PC-3 (cell line): ENCODE measurements around the gene ST8SIA2.

Experiments
- EZH2 ChIP-seq: fragments of 300-600 bp; sonication (generic); IDR thresholded peaks from one replicate; pipeline ENCODE4 v1.6.1; 2017; ENCODE audit warnings: antibody characterized with exemption, mild to moderate bottlenecking, low read length; ENCODE audit not compliant: unreplicated experiment
- EZH2phosphoT487 ChIP-seq: fragments of 300-600 bp; sonication (generic); IDR thresholded peaks from 2 replicates; pipeline ENCODE4 v1.6.1; 2018; ENCODE audit warnings: mild to moderate bottlenecking, antibody characterized with exemption, low read length, borderline replicate concordance
- TF ChIP-seq, protein P1 (sequence below): fragments of 300-600 bp; sonication (generic); conservative IDR thresholded peaks from 2 replicates; pipeline ENCODE4 v1.5.1; 2017; ENCODE audit warnings: antibody characterized with exemption, low read depth, mild to moderate bottlenecking, low read length

DNA sequence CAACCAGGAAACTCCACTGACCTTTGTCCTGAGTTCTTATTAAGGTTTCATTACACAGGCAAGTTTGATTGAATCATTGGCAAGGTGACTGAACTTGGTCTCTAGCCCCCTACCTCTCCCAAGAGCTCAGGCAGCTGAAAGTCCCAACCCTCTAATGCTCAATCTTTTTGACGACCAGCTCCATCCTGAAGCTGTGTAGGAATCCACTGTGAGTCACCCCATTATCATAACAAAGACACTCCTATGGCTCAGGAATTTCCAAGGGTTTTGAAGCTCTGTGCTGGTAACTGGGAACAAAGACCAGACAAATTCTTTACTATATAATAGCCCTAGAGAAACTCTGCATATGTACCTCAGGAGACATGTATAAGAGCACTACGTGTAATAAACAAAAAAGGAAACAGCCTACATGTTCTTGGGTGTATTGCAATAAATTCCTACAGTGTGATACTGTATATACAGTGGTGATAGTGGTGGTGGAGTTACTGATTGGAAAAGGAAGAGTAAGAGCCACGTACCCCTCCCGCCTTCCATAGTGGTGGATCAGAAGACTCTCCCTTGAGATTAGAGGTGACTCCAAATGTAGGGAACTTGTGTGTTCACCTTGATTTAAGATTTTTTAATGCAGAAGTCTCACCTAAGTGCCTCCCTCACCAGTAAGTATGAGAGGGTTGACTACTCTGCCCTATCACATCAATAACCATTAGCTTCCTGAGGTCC, 116.6 kb downstream of the ST8SIA2 start:
- TF ChIP-seq, protein P1, sequence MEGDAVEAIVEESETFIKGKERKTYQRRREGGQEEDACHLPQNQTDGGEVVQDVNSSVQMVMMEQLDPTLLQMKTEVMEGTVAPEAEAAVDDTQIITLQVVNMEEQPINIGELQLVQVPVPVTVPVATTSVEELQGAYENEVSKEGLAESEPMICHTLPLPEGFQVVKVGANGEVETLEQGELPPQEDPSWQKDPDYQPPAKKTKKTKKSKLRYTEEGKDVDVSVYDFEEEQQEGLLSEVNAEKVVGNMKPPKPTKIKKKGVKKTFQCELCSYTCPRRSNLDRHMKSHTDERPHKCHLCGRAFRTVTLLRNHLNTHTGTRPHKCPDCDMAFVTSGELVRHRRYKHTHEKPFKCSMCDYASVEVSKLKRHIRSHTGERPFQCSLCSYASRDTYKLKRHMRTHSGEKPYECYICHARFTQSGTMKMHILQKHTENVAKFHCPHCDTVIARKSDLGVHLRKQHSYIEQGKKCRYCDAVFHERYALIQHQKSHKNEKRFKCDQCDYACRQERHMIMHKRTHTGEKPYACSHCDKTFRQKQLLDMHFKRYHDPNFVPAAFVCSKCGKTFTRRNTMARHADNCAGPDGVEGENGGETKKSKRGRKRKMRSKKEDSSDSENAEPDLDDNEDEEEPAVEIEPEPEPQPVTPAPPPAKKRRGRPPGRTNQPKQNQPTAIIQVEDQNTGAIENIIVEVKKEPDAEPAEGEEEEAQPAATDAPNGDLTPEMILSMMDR: no peak
- TF ChIP-seq EZH2: no peak
- no peak for TF ChIP-seq EZH2phosphoT487
